22Rv1 (cell line): ENCODE data around the gene CHL1.

Experiments used
- H3K27ac ChIP-seq: fragments of 450-650 bp; 2 replicates; pipeline ENCODE4 v1.5.1; 2017
- ZFX ChIP-seq: fragments of 450-650 bp; IDR thresholded peaks from 2 replicates; pipeline ENCODE4 v1.6.1; 2017; ENCODE audit warnings: antibody characterized with exemption, borderline replicate concordance
- TF ChIP-seq, protein P1 (sequence below): fragments of 450-650 bp; IDR thresholded peaks from 2 replicates; pipeline ENCODE4 v1.5.1; 2017; ENCODE audit warnings: mild to moderate bottlenecking

CHL1 gene

DNA sequence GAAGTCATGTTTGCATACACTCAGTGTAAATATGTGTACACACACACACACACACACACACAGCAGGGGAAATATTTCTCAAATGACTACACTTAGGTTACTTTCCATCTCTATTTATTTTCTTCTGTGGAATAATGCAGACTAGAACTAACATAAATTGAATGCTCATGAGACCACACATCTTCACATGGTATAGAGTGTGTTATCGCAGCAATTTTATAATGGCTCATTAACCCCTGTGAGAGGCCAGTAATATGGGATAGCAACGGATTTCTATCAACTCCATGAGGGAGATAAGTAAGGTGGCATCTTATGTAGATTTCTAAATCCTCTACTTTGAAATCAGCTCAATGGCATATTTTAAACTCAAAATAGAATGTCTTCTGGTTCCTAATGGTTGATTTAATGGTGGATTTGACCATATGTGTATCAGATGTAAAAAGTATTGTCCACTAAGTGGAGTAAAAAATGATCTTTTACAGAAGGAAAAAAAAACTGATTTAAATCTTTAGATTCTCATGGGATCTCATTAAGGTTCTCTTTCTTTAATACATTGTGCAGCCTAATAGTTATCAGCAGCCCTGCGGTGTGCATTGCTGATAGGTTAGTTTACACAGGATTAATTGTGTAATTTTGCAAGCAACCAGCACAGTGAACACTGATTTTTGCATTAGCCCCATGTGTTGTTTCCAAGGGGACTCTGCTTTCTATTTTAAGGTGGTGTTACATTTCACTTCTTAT lies 32.0 kb downstream of the CHL1 start:
- H3K27ac ChIP-seq, result no peak overlapping the region
- TF ChIP-seq ZFX, result no peak
- TF ChIP-seq, protein P1, sequence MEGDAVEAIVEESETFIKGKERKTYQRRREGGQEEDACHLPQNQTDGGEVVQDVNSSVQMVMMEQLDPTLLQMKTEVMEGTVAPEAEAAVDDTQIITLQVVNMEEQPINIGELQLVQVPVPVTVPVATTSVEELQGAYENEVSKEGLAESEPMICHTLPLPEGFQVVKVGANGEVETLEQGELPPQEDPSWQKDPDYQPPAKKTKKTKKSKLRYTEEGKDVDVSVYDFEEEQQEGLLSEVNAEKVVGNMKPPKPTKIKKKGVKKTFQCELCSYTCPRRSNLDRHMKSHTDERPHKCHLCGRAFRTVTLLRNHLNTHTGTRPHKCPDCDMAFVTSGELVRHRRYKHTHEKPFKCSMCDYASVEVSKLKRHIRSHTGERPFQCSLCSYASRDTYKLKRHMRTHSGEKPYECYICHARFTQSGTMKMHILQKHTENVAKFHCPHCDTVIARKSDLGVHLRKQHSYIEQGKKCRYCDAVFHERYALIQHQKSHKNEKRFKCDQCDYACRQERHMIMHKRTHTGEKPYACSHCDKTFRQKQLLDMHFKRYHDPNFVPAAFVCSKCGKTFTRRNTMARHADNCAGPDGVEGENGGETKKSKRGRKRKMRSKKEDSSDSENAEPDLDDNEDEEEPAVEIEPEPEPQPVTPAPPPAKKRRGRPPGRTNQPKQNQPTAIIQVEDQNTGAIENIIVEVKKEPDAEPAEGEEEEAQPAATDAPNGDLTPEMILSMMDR, result no peak

DNA sequence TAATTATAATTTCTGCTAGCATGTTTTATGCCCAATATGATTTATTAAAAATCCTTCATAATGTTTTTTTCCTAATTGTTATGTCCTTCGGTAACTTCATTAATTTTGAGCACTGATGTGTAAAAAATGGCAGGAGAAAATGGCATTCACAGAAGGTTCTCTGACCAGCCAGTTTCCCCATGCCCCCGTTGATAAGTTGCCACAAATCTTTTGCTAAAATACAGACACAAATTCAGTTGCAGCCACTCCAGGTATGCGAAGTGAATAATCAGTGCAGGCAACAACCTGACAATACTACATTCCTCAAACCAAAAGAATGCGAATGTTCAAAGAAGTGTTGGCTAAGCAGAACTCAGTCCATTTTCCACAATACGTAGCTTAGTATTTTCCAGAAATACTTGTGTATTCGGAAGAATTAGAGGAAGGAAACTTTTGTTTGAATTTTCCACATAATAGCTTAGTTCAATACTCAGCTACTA lies 32.7 kb downstream of the CHL1 start:
- no peak overlapping the region for H3K27ac ChIP-seq
- no peak for TF ChIP-seq ZFX
- TF ChIP-seq, protein P1, result no peak

DNA sequence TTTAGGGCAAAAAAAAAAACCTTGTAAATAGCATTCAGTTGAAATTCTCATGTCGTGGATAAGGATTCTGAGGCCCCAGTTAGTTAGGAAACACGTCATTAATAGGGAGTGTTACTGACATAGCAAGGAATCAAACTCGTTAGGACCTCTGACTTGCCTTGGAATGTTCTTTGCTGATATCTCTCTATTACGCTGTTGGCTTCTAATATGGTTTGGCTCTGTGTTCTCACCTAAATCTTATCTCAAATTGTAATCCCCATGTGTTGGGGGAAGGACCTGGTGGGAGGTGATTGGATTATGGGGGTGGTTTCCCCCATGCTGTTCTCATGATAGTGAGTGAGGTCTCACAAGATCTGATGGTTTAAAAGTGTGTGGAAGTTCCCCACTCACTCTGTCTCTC lies 40.3 kb downstream of the CHL1 start:
- no peak overlapping the region for H3K27ac ChIP-seq
- TF ChIP-seq, protein P1, result no peak
- TF ChIP-seq ZFX, result no peak

DNA sequence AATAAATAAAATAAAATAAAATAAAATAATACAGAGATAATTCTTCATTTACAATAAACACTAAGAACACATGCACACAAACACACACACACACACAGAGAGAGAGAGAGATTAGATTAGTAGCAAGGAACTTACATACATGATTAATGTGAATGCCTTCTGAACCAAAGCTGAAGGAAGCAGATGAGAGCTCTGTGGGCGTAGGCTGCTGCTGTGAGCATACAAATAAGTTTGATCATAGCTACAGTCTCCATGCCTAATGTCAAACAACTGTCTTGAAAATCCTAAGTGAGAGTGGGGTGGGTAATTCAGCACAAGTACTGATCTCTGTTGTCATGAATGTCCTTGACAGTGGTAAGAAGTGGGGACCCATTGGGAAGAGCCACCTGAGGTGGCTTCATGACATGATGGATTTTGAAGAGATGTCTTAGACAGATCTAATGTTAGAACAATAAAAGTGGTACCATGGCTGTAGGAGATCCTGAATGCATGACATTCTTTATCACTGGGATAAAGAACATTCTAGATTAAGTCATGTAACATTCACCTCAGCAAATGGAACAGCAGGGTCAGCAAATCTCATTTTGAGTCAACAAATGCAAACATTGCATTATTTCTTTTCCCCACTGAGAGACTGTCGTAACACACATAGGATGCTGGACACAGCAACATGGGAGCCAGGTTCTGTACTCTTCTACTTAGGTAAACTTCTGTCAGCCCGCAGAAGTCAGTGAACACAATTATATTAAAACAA lies 46.2 kb downstream of the CHL1 start:
- peak overlapping the region; percentile 68 for H3K27ac ChIP-seq
- TF ChIP-seq, protein P1, result no peak
- TF ChIP-seq ZFX, result no peak

DNA sequence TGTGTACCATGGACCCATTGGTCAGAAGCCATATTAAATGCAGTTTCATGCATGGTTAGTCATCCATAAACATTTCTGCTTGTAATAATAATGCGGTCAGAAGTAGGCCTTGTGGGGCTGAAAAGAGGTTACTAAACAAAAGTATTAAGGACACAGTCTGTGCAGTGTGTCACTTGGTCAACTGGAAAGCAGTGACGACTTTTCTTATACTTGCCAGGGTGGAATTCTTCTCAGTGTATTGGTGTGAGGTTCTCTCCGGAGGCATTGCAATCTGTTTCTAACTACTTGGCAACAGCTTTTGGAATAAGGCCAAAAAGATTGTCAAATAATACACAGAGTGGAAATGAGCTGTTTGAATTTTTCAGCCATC lies 46.8 kb downstream of the CHL1 start:
- H3K27ac ChIP-seq, result peak overlapping the region; percentile 68
- TF ChIP-seq, protein P1, result no peak
- TF ChIP-seq ZFX, result no peak

DNA sequence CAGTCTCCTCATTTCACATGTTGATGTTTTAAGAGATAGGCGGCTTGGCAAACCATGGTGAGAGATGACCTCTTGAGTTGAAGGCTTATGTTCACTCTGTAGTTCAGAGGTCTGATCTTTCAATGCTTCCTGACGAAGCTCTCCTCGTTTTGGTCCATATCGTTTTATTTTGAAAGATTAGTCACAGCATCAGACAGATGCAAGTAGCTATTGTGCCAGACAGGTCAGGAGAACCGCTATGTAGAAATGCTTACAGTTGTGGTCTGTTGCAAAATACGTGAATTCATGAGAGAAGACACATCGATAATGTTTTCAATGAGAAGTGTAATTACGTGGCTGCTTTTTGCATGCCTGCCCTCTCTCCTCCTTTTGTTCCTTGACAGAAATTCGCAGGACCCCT lies 47.5 kb downstream of the CHL1 start:
- H3K27ac ChIP-seq, result peak overlapping the region; percentile 68
- no peak for TF ChIP-seq ZFX
- TF ChIP-seq, protein P1, result no peak

DNA sequence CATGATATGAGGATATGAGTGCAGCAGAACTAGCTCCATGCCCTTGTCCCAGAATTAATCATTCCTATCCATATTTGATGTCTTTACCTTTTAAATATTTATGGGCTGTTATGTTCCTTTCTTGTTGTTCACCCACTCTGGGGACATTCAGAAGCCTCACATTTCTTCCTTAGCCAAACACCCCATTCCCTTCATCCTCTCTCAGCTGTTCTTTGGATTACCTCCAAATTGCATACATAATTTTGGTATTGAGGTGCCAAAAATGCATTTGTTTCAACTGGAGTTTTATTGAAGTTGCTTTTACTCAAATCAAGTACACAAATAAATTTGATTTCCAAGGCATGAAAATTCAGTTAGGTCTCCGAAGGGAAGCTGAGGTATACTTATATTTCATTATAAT lies 51.4 kb downstream of the CHL1 start:
- no peak for TF ChIP-seq ZFX
- TF ChIP-seq, protein P1, result no peak
- no peak overlapping the region for H3K27ac ChIP-seq
